HG02798 (cell line): ENCODE results near the gene HDAC9.
"Not testable (repeated sequence)": the region's sequence is repeated elsewhere in the genome, so short reads cannot be mapped to it uniquely, and the experiment has no call there.

Experiments
- ATAC-seq: cut with Tn5 transposase; IDR thresholded peaks from one replicate; pipeline ENCODE4 v1.9.1; 2021; ENCODE audit warnings: mild to moderate bottlenecking; ENCODE audit not compliant: unreplicated experiment, poor library complexity

HDAC9 gene

GRCh38 chr7:18976715-18977471 is 481.3 kb downstream of the HDAC9 start:
- ATAC-seq: no peak

GRCh38 chr7:18978108-18978495 is 482.6 kb downstream of the HDAC9 start:
- ATAC-seq: no peak

GRCh38 chr7:18990700-18991099 is 495.2 kb downstream of the HDAC9 start:
- ATAC-seq: not testable (repeated sequence)

GRCh38 chr7:18993933-18994668 is 498.6 kb downstream of the HDAC9 start:
- ATAC-seq: no peak

GRCh38 chr7:18995270-18995671 is 499.7 kb downstream of the HDAC9 start:
- ATAC-seq: no peak

GRCh38 chr7:18995811-18996426 is 500.4 kb downstream of the HDAC9 start:
- ATAC-seq: no peak

- ATAC-seq: no peak
Observed at GRCh38 chr7:18996583-18996982, 501.0 kb downstream of the HDAC9 start.

- no peak for ATAC-seq
Observed at GRCh38 chr7:18997477-18998150, 502.1 kb downstream of the HDAC9 start.

GRCh38 chr7:19000410-19000809 is 504.9 kb downstream of the HDAC9 start:
- ATAC-seq: no peak

- ATAC-seq: no peak
Observed at GRCh38 chr7:19001854-19002253, 506.3 kb downstream of the HDAC9 start.

GRCh38 chr7:19009241-19009935 is 513.8 kb downstream of the HDAC9 start:
- no peak for ATAC-seq

GRCh38 chr7:19009936-19010280 is 514.4 kb downstream of the HDAC9 start:
- ATAC-seq: no peak

GRCh38 chr7:19011212-19011611 is 515.7 kb downstream of the HDAC9 start:
- ATAC-seq: no peak

- ATAC-seq: no peak
Observed at GRCh38 chr7:19015098-19015497, 519.5 kb downstream of the HDAC9 start.

GRCh38 chr7:19016140-19016539 is 520.6 kb downstream of the HDAC9 start:
- ATAC-seq: no peak

- ATAC-seq: no peak
Observed at GRCh38 chr7:19017374-19017773, 521.8 kb downstream of the HDAC9 start.

- no peak for ATAC-seq
Observed at GRCh38 chr7:19020062-19020461, 524.5 kb downstream of the HDAC9 start.

- ATAC-seq: no peak
Observed at GRCh38 chr7:19020711-19021110, 525.2 kb downstream of the HDAC9 start.

- no peak for ATAC-seq
Observed at GRCh38 chr7:19023477-19023876, 527.9 kb downstream of the HDAC9 start.

- ATAC-seq: no peak
Observed at GRCh38 chr7:19024261-19024660, 528.7 kb downstream of the HDAC9 start.
